Neutrophil (primary cell): Measurements from ENCODE around the gene FCHSD1.

ENCODE experiments used
- H3K27ac ChIP-seq: fragments of 200-600 bp; sonication (generic); 2 replicates; pipeline ENCODE4 v1.5.1; 2016; ENCODE audit warnings: mild to moderate bottlenecking, moderate library complexity
- H3K27me3 ChIP-seq: fragments of 200-600 bp; sonication (generic); 2 replicates; pipeline ENCODE4 v1.6.0; 2016; ENCODE audit warnings: mild to moderate bottlenecking
- H3K36me3 ChIP-seq: fragments of 200-600 bp; sonication (generic); 2 replicates; pipeline ENCODE4 v1.5.1; 2017
- H3K4me1 ChIP-seq, 2 experiments: fragments of 200-600 bp in 1 of 2; sonication (generic) in 1 of 2; 1 replicate in 1 of 2; 2 replicates in 1 of 2; pipeline versions ENCODE4 v1.5.1 to v1.6.1; 2013 to 2016; ENCODE audit warnings: low read depth in 1 of 2, low read length in 1 of 2, mild to moderate bottlenecking in 1 of 2, moderate library complexity in 1 of 2; ENCODE audit not compliant: control insufficient read depth in 1 of 2, insufficient read depth in 1 of 2
- H3K4me3 ChIP-seq, 2 experiments: fragments of 200-600 bp in 1 of 2; sonication (generic) in 1 of 2; 1 replicate in 1 of 2; 2 replicates in 1 of 2; pipeline ENCODE4 v1.5.1; 2013 to 2016; ENCODE audit warnings: low read depth in 1 of 2, low read length in 1 of 2, mild to moderate bottlenecking in 1 of 2, moderate library complexity in 1 of 2
- H3K9me3 ChIP-seq: fragments of 200-600 bp; sonication (generic); 2 replicates; pipeline ENCODE4 v1.5.1; 2016
- CTCF ChIP-seq: fragments of 200-600 bp; sonication (generic); IDR thresholded peaks from 2 replicates; pipeline ENCODE4 v1.5.1; 2016; ENCODE audit warnings: antibody characterized with exemption

The FCHSD1 gene

GRCh38 chr5:141663506-141663905 is 12.3 kb upstream of the FCHSD1 start:
- H3K4me3 ChIP-seq, result no peak overlapping the region
- no peak overlapping the region for H3K27ac ChIP-seq
- TF ChIP-seq CTCF, result no peak
- H3K27me3 ChIP-seq, result no peaks in the 10 kb centered on the region
- peaks cover 8 to 10% of the 10 kb centered on the region in 2 experiments for H3K4me1 ChIP-seq
- H3K36me3 ChIP-seq, result peaks cover 94% of the 10 kb centered on the region
- H3K9me3 ChIP-seq, result no peaks in the 10 kb centered on the region

- no peak overlapping the region for H3K4me3 ChIP-seq
- H3K36me3 ChIP-seq, result peaks cover 97% of the 10 kb centered on the region
- H3K9me3 ChIP-seq, result no peaks in the 10 kb centered on the region
- TF ChIP-seq CTCF, result no peak
- H3K27ac ChIP-seq, result no peak overlapping the region
- H3K27me3 ChIP-seq, result no peaks in the 10 kb centered on the region
- peaks cover 8 to 10% of the 10 kb centered on the region in 2 experiments for H3K4me1 ChIP-seq
Observed at GRCh38 chr5:141662028-141662427, 10.8 kb upstream of the FCHSD1 start.

- Histone ChIP-seq H3K9me3 (no peaks in the 10 kb centered on the region), H3K4me3 (no peak overlapping the region), H3K4me1 (no peaks in the 10 kb centered on the region), H3K27ac (no peak overlapping the region), H3K36me3 (peaks cover 98% of the 10 kb centered on the region), H3K27me3 (no peaks in the 10 kb centered on the region)
- TF ChIP-seq CTCF, result no peak
Observed at GRCh38 chr5:141657937-141658545, 6.8 kb upstream of the FCHSD1 start.

GRCh38 chr5:141657404-141657803 is 6.2 kb upstream of the FCHSD1 start:
- no peak for TF ChIP-seq CTCF
- H3K4me3 ChIP-seq, result no peak overlapping the region
- H3K27me3 ChIP-seq, result no peaks in the 10 kb centered on the region
- no peaks in the 10 kb centered on the region for H3K4me1 ChIP-seq
- H3K27ac ChIP-seq, result no peak overlapping the region
- no peaks in the 10 kb centered on the region for H3K9me3 ChIP-seq
- H3K36me3 ChIP-seq, result peaks cover 97% of the 10 kb centered on the region

GRCh38 chr5:141656396-141656795 is 5.2 kb upstream of the FCHSD1 start:
- H3K36me3 ChIP-seq, result peaks cover 87% of the 10 kb centered on the region
- peaks cover 4 to 5% of the 10 kb centered on the region in 2 experiments for H3K4me1 ChIP-seq
- H3K4me3 ChIP-seq, result no peak overlapping the region
- no peak overlapping the region for H3K27ac ChIP-seq
- no peaks in the 10 kb centered on the region for H3K27me3 ChIP-seq
- no peaks in the 10 kb centered on the region for H3K9me3 ChIP-seq
- no peak for TF ChIP-seq CTCF
